ENCODE results near the gene IGSF5. TPM values are rescaled to one million over a fixed set of nuclear protein-coding genes. Genes with fewer than 3 reads are reported as not detected.

Gene IGSF5
- total RNA-seq, 2 experiments from 2014 or later = not detected

- intact Hi-C loops (cut with micrococcal nuclease; ENCODE audit: unreplicated experiment) = no loop called here
- DNase-seq (ENCODE audit: low spot score) = no peak
- Histone ChIP-seq H3K4me1 (ENCODE audit: insufficient read depth, low read length, poor library complexity, severe bottlenecking) (no peaks in the 10 kb centered on the region), H3K4me3 (ENCODE audit: low read depth, low read length, poor library complexity, severe bottlenecking) (no peak overlapping the region), H3K9me3 (ENCODE audit: low read length) (no peaks in the 10 kb centered on the region), H4K20me1 (ENCODE audit: insufficient read depth, low read length) (no peaks in the 10 kb centered on the region), H2AFZ (ENCODE audit: low read length) (no peak overlapping the region), H3K27ac (ENCODE audit: low read depth, low read length, poor library complexity, severe bottlenecking) (no peak overlapping the region), H3K4me2 (ENCODE audit: low read length) (no peak overlapping the region), H3K79me2 (ENCODE audit: insufficient read depth, low read depth, low read length) (no peaks in the 10 kb centered on the region), H3K36me3 (ENCODE audit: insufficient read depth, low read length) (no peaks in the 10 kb centered on the region), H3K9me2 (ENCODE audit: insufficient read depth, low read length) (no peaks in the 10 kb centered on the region)
- ChIA-PET CTCF (ENCODE audit: unreplicated experiment) (no interaction called here), POLR2A (interaction anchor here (1.0 kb wide), 1 partner anchor 11 kb away, joined by 3 read pairs; no protein-coding TSS in a partner anchor)
- no TSS peak for BruUV-seq (replicated peaks)
- TF ChIP-seq EZH2phosphoT487 (IDR thresholded peaks at IDR 0.05; ENCODE audit: borderline replicate concordance, low read depth, low read length) = no peak
- no peak for TF ChIP-seq CTCF (conservative IDR thresholded peaks at IDR 0.05; ENCODE audit: low read length)
Measured at GRCh38 chr21:39802217-39802616, 57.2 kb downstream of the IGSF5 start.

- Histone ChIP-seq H3K4me1 (ENCODE audit: insufficient read depth, low read length, poor library complexity, severe bottlenecking) (no peaks in the 10 kb centered on the region), H4K20me1 (ENCODE audit: insufficient read depth, low read length) (no peaks in the 10 kb centered on the region), H3K36me3 (ENCODE audit: insufficient read depth, low read length) (no peaks in the 10 kb centered on the region), H3K9me2 (ENCODE audit: insufficient read depth, low read length) (no peaks in the 10 kb centered on the region), H3K79me2 (ENCODE audit: insufficient read depth, low read depth, low read length) (no peaks in the 10 kb centered on the region), H3K4me3 (ENCODE audit: low read depth, low read length, poor library complexity, severe bottlenecking) (no peak overlapping the region), H2AFZ (ENCODE audit: low read length) (no peak overlapping the region), H3K4me2 (ENCODE audit: low read length) (no peak overlapping the region), H3K9me3 (ENCODE audit: low read length) (no peaks in the 10 kb centered on the region), H3K27ac (ENCODE audit: low read depth, low read length, poor library complexity, severe bottlenecking) (no peak overlapping the region)
- ChIA-PET POLR2A (no interaction called here), CTCF (ENCODE audit: unreplicated experiment) (no interaction called here)
- DNase-seq (ENCODE audit: low spot score) = no peak
- no peak for TF ChIP-seq CTCF (conservative IDR thresholded peaks at IDR 0.05; ENCODE audit: low read length)
- no peak for TF ChIP-seq EZH2phosphoT487 (IDR thresholded peaks at IDR 0.05; ENCODE audit: borderline replicate concordance, low read depth, low read length)
- no TSS peak for BruUV-seq (replicated peaks)
- intact Hi-C loops (cut with micrococcal nuclease; ENCODE audit: unreplicated experiment) = no loop called here
Measured at GRCh38 chr21:39803393-39803792, 58.4 kb downstream of the IGSF5 start.

GRCh38 chr21:39804240-39804639 lies 59.3 kb downstream of the IGSF5 start:
- Histone ChIP-seq H2AFZ (ENCODE audit: low read length) (no peak overlapping the region), H3K4me2 (ENCODE audit: low read length) (no peak overlapping the region), H3K9me3 (ENCODE audit: low read length) (no peaks in the 10 kb centered on the region), H3K36me3 (ENCODE audit: insufficient read depth, low read length) (no peaks in the 10 kb centered on the region), H4K20me1 (ENCODE audit: insufficient read depth, low read length) (no peaks in the 10 kb centered on the region), H3K9me2 (ENCODE audit: insufficient read depth, low read length) (no peaks in the 10 kb centered on the region), H3K4me1 (ENCODE audit: insufficient read depth, low read length, poor library complexity, severe bottlenecking) (no peaks in the 10 kb centered on the region), H3K27ac (ENCODE audit: low read depth, low read length, poor library complexity, severe bottlenecking) (no peak overlapping the region), H3K4me3 (ENCODE audit: low read depth, low read length, poor library complexity, severe bottlenecking) (no peak overlapping the region), H3K79me2 (ENCODE audit: insufficient read depth, low read depth, low read length) (no peaks in the 10 kb centered on the region)
- DNase-seq (ENCODE audit: low spot score) = no peak
- BruUV-seq (replicated peaks) = no TSS peak
- CTCF ChIA-PET (ENCODE audit: unreplicated experiment) = no interaction called here
- intact Hi-C loops (cut with micrococcal nuclease; ENCODE audit: unreplicated experiment) = no loop called here
- TF ChIP-seq CTCF (conservative IDR thresholded peaks at IDR 0.05; ENCODE audit: low read length) = no peak
- POLR2A ChIA-PET = no interaction called here
